ENCODE measurements around the gene LAMC3. TPM values are rescaled to one million over a fixed set of nuclear protein-coding genes. Genes with fewer than 3 reads are reported as not detected.
A peak's percentile ranks its signal among the peaks of the same experiment; 100 is the strongest.

LAMC3 gene
- total RNA-seq, 3 donors from 2014 or later: 2.1 to 8.5 (median 7.8) TPM

DNA sequence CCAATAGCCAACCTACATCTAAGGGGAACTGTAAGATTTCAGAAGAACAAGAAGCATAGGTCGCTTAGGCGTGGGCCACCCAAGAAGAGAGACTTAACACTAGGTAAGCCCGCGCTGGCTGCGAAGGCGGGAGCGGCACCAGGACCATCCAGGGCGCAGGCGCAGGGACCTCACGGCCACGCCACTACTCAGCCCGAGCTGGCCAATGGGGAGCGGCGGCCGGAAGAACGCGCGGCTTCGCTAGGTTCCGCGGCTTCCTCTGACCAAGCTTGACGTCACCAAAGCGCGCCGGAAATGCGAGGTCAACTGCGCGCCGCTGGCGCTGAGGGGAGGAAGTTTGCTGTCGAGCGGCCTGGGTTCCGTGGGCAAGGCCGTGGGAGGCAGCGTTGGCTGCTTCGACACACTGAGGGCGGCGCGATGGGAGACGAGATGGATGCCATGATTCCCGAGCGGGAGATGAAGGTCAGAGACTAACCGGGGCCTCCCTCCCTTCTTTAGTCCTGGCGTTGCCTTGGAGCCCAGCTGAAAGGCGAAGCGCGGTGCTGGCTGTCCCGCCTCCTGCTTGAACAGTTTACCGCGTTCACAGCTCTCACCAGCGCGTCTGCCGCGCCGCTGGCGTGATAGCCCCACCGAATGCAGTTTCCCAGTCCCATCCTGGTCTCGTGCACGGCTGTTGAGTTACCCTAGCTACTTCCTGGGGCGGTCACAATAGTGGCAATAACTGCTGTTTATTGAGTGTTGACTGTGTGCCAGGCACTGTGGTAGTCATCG is 116.5 kb downstream of the LAMC3 start, which contains the start of gene NUP214:
TSS of gene NUP214 (plus strand) at position 299 of the 771 bp plus-strand sequence. CDS start at position 418, 119 bp downstream.
- peak within 1 kb of the TSS; percentile 93 to 96 for H3K27ac ChIP-seq
- H3K4me1 ChIP-seq: peaks cover 3 to 12% of the 10 kb centered on the region in 2 donors
- peak within 1 kb of the TSS; percentile 86 to 100 (median 98) for H3K4me3 ChIP-seq
- peak; percentile 98 to 99 for DNase-seq (ENCODE audit: low spot score in 2 of 2)
- TF ChIP-seq, protein P1, sequence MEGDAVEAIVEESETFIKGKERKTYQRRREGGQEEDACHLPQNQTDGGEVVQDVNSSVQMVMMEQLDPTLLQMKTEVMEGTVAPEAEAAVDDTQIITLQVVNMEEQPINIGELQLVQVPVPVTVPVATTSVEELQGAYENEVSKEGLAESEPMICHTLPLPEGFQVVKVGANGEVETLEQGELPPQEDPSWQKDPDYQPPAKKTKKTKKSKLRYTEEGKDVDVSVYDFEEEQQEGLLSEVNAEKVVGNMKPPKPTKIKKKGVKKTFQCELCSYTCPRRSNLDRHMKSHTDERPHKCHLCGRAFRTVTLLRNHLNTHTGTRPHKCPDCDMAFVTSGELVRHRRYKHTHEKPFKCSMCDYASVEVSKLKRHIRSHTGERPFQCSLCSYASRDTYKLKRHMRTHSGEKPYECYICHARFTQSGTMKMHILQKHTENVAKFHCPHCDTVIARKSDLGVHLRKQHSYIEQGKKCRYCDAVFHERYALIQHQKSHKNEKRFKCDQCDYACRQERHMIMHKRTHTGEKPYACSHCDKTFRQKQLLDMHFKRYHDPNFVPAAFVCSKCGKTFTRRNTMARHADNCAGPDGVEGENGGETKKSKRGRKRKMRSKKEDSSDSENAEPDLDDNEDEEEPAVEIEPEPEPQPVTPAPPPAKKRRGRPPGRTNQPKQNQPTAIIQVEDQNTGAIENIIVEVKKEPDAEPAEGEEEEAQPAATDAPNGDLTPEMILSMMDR (IDR thresholded peaks at IDR 0.05): no peak
- TF ChIP-seq POLR2A (IDR thresholded peaks at IDR 0.05) (peak; percentile 75), POLR2AphosphoS5 (IDR thresholded peaks at IDR 0.05) (peak; percentile 99 to 100 (median 99))
- no peaks in the 10 kb centered on the region for H3K27me3 ChIP-seq
- intact Hi-C loops (cut with DNase I; ENCODE audit: low total_unique reads): no loop called here
- no peaks in the 10 kb centered on the region for H3K36me3 ChIP-seq
- no peaks in the 10 kb centered on the region for H3K9me3 ChIP-seq

DNA sequence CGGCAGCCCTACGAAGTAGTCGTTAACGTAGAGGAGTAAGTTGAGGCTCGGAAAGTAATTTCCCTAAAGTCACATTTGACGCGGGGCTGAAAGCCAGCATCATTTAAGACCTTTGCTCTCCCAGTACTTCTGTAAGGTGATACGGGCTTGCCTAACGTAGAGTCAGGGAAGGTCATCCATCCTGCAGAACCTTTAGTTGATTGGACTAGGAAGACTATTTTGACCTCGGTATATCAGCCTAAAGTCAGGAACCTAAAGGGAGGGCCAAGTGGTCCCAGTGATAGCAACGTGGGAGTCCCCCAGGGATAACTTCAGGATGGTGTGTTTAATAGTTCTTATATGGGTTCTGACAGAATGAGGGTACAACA is 117.1 kb downstream of the LAMC3 start:
- TF ChIP-seq, protein P1 (IDR thresholded peaks at IDR 0.05): no peak
- TF ChIP-seq POLR2AphosphoS5 (IDR thresholded peaks at IDR 0.05): no peak
- no peak for TF ChIP-seq POLR2A (IDR thresholded peaks at IDR 0.05)
- Histone ChIP-seq H3K27me3 (no peaks in the 10 kb centered on the region), H3K4me1 (peaks cover 3 to 12% of the 10 kb centered on the region in 2 donors), H3K36me3 (peaks cover 4% of the 10 kb centered on the region), H3K9me3 (no peaks in the 10 kb centered on the region), H3K4me3 (peak overlapping the region; percentile 86 to 100 (median 98)), H3K27ac (peak overlapping the region; percentile 93 to 96)
- DNase-seq (ENCODE audit: low spot score in 2 of 2): no peak
- intact Hi-C loops (cut with DNase I; ENCODE audit: low total_unique reads): no loop called here

DNA sequence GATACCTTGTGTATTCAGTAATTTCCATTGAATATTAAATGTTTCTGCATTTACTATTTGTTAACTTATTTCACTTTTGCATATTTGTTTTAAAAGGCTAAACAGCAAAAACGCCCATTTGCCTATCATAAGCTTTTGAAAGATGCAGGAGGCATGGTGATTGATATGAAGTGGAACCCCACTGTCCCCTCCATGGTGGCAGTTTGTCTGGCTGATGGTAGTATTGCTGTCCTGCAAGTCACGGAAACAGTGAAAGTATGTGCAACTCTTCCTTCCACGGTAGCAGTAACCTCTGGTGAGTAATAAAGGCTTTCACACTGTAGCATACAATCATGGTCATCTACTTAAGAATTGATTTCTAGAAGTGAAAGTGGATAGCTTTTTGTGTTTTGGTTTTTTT is 120.2 kb downstream of the LAMC3 start:
- DNase-seq (ENCODE audit: low spot score in 2 of 2): no peak
- Histone ChIP-seq H3K4me3 (no peak overlapping the region), H3K27ac (no peak overlapping the region), H3K4me1 (peaks cover 3 to 12% of the 10 kb centered on the region in 2 donors), H3K27me3 (no peaks in the 10 kb centered on the region), H3K9me3 (no peaks in the 10 kb centered on the region), H3K36me3 (peaks cover 10% of the 10 kb centered on the region)
- intact Hi-C loops (cut with DNase I; ENCODE audit: low total_unique reads): no loop called here
- TF ChIP-seq POLR2A (IDR thresholded peaks at IDR 0.05) (no peak), POLR2AphosphoS5 (IDR thresholded peaks at IDR 0.05) (no peak)
- TF ChIP-seq, protein P1 (IDR thresholded peaks at IDR 0.05): no peak

DNA sequence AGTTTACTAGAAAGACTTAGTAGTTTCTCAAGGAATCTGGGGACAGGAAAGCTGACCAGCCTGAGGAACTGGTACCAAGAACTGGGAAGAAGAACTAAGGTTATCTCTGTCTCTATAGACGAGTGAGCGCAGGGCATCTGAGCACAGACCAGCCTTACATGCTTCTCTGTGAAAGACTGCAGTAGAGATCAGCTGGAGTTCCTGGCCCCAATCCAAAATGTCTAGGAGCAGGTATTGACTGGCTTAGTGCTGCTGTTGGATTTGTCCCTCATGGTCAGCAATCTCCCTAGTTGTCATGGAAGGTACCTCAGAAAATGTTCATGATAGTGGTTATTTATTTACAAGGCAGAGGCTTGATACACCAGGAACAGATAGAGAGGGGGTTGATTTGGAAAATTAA is 129.7 kb downstream of the LAMC3 start:
- no peak for DNase-seq (ENCODE audit: low spot score in 2 of 2)
- intact Hi-C loops (cut with DNase I; ENCODE audit: low total_unique reads): no loop called here

DNA sequence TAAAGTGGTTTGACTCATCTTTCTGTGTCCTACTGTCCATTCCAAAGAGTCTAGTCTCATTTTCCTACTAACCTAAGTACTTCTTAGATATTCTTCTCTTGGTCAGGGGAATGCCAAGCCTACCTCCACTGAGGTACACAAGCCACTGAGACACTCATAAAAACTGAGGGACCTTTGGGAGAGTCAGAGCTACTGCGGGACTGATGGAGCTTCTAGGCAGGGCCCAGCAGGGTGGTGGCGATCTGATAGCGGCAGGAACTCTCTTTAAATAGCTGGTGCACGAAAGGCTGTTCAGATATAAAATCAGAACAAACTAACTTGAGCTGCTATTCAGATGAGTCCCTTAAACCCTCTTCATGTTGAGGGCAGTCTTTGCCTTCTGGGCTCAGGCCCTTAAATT is 131.1 kb downstream of the LAMC3 start:
- no peaks in the 10 kb centered on the region for H3K4me1 ChIP-seq
- intact Hi-C loops (cut with DNase I; ENCODE audit: low total_unique reads): no loop called here
- H3K27ac ChIP-seq: no peak overlapping the region
- H3K36me3 ChIP-seq: peaks cover 27% of the 10 kb centered on the region
- TF ChIP-seq POLR2A (IDR thresholded peaks at IDR 0.05) (no peak), POLR2AphosphoS5 (IDR thresholded peaks at IDR 0.05) (no peak)
- TF ChIP-seq, protein P1 (IDR thresholded peaks at IDR 0.05): no peak
- H3K9me3 ChIP-seq: no peaks in the 10 kb centered on the region
- no peak overlapping the region for H3K4me3 ChIP-seq
- no peak for DNase-seq (ENCODE audit: low spot score in 2 of 2)
- no peaks in the 10 kb centered on the region for H3K27me3 ChIP-seq

More for the DNA sequence above, 129.7 kb downstream of the LAMC3 start:
- H3K4me3 ChIP-seq: no peak overlapping the region
- peaks cover 27% of the 10 kb centered on the region for H3K36me3 ChIP-seq
- H3K27ac ChIP-seq: no peak overlapping the region
- TF ChIP-seq, protein P1 (IDR thresholded peaks at IDR 0.05): no peak
- H3K27me3 ChIP-seq: no peaks in the 10 kb centered on the region
- H3K4me1 ChIP-seq: no peaks in the 10 kb centered on the region
- H3K9me3 ChIP-seq: no peaks in the 10 kb centered on the region

Measured in breast epithelium (tissue), 4 donors.